HepG2 (cell line): ENCODE measurements around the gene RASL12. TPM values are rescaled to one million over a fixed set of nuclear protein-coding genes. Genes with fewer than 3 reads are reported as not detected.

ENCODE experiments used
- ATAC-seq: fragments of 200-7000 bp; cut with Tn5 transposase; 3 replicates; pipeline ENCODE4 v1.9.1; 2020; ENCODE audit warnings: mild to moderate bottlenecking, moderate library complexity
- BruUV-seq: library from RNA; stranded (reverse); fragments of 400-500 nt; replicated peaks from 2 replicates; lab custom pipeline; 2021; lab: Mats Ljungman, UMichigan
- CTCF ChIA-PET: fragments of 300-600 bp; formaldehyde crosslinking; extraction: SDS; loops from one replicate; lab custom pipeline; 2021; ENCODE audit warnings: low total read pairs, inconsistent platforms, low intra/inter-chr PET ratio; lab: Yijun Ruan, JAX
- POLR2A ChIA-PET: fragments of 350-600 bp; sonication (Branson Sonifier 250); formaldehyde crosslinking; loops from one replicate; lab custom pipeline; 2020; ENCODE audit warnings: antibody characterized with exemption, inconsistent platforms; lab: Yijun Ruan, JAX
- DNase-seq: peaks from one replicate; pipeline ENCODE4 v3.0.0-alpha.2; 2015; ENCODE audit warnings: low spot score
- FAIRE-seq: peaks from 3 replicates; lab custom pipeline; 2011; peaks lifted over from hg19 to GRCh38; lab: Jason Lieb, UNC
- H2AFZ ChIP-seq: one replicate; pipeline ENCODE4 v1.6.1; 2011; ENCODE audit warnings: low read length, inconsistent platforms
- H3K27ac ChIP-seq: fragments of 300-600 bp; 3 replicates; pipeline ENCODE4 v1.8.0; 2011; ENCODE audit warnings: mixed run types, mild to moderate bottlenecking, mixed read lengths, low read length, inconsistent platforms; ENCODE audit not compliant: insufficient read depth; ENCODE audit errors: extremely low read length
- H3K27me3 ChIP-seq, 2 experiments: fragments of 200-600 bp in 1 of 2; 2 replicates in 1 of 2; 3 replicates in 1 of 2; pipeline versions ENCODE4 v1.6.0 to v1.8.0; 2011; ENCODE audit warnings: low read length in 2 of 2, mild to moderate bottlenecking in 2 of 2, moderate library complexity in 2 of 2, inconsistent platforms in 1 of 2; ENCODE audit not compliant: insufficient read depth in 2 of 2, control insufficient read depth in 1 of 2
- H3K36me3 ChIP-seq, 2 experiments: fragments of 200-600 bp in 1 of 2; replicated peaks in 1 of 2; 2 replicates in 1 of 2; 3 replicates in 1 of 2; pipeline versions ENCODE4 v1.5.1 to v1.8.0; 2011; ENCODE audit warnings: low read length in 2 of 2, inconsistent platforms in 1 of 2; ENCODE audit not compliant: insufficient read depth in 2 of 2, control insufficient read depth in 1 of 2
- H3K4me1 ChIP-seq: 2 replicates; pipeline ENCODE4 v1.5.1; 2012; ENCODE audit warnings: low read length, inconsistent platforms; ENCODE audit not compliant: insufficient read depth
- H3K4me2 ChIP-seq: 2 replicates; pipeline ENCODE4 v1.6.0; 2011; ENCODE audit warnings: low read depth, low read length, inconsistent platforms
- H3K4me3 ChIP-seq, 3 experiments: fragments of 200-600 bp in 1 of 3; sonication (generic), shearing (Covaris generic) in 1 of 3; replicated peaks in 1 of 3; 2 replicates each; pipeline ENCODE4 v1.5.1; 2011 to 2016; ENCODE audit warnings: low read length in 3 of 3, inconsistent platforms in 2 of 3, low read depth in 2 of 3, mild to moderate bottlenecking in 2 of 3, control low read depth in 1 of 3, mixed read lengths in 1 of 3; ENCODE audit not compliant: insufficient read depth in 1 of 3
- H3K79me2 ChIP-seq: one replicate; pipeline ENCODE4 v1.6.1; 2011; ENCODE audit warnings: low read length, inconsistent platforms; ENCODE audit not compliant: insufficient read depth
- H3K9ac ChIP-seq: 2 replicates; pipeline ENCODE4 v1.6.0; 2011; ENCODE audit warnings: mild to moderate bottlenecking, low read depth, low read length, inconsistent platforms; ENCODE audit not compliant: insufficient read depth
- H3K9me3 ChIP-seq: 2 replicates; pipeline ENCODE4 v1.5.1; 2012; ENCODE audit warnings: mild to moderate bottlenecking, low read length
- H4K20me1 ChIP-seq: 2 replicates; pipeline ENCODE4 v1.6.0; 2011; ENCODE audit warnings: inconsistent platforms, mild to moderate bottlenecking, low read length, moderate library complexity; ENCODE audit not compliant: insufficient read depth
- ASH2L ChIP-seq: fragments of 300-600, 200-600 bp; sonication (generic); IDR thresholded peaks from 2 replicates; pipeline ENCODE4 v1.7.0; 2017; ENCODE audit warnings: low read depth, mild to moderate bottlenecking, moderate library complexity, mixed read lengths, low read length; ENCODE audit not compliant: insufficient read length
- ATF3 ChIP-seq: sonication (generic); formaldehyde crosslinking; IDR thresholded peaks from 2 replicates; pipeline ENCODE4 v1.4.0; 2020; ENCODE audit warnings: missing genetic modification reagents
- DPF2 ChIP-seq: sonication (generic); formaldehyde crosslinking; IDR thresholded peaks from 2 replicates; pipeline ENCODE4 v1.4.0; 2020; ENCODE audit warnings: mild to moderate bottlenecking, low read depth, missing genetic modification reagents, borderline replicate concordance
- TCF7L2 ChIP-seq: IDR thresholded peaks from 2 replicates; pipeline ENCODE4 v1.6.1; 2011; ENCODE audit warnings: mild to moderate bottlenecking, low read depth, low read length, moderate library complexity
- TRIM24 ChIP-seq: sonication (generic); formaldehyde crosslinking; IDR thresholded peaks from 2 replicates; pipeline ENCODE4 v1.8.0; 2022; ENCODE audit warnings: mild to moderate bottlenecking, missing genetic modification reagents
- ZNF136 ChIP-seq: sonication (generic); formaldehyde crosslinking; IDR thresholded peaks from 2 replicates; pipeline ENCODE4 v1.8.1; 2022; ENCODE audit warnings: low read depth, mild to moderate bottlenecking, moderate library complexity, missing genetic modification reagents
- ZNF350 ChIP-seq: sonication (generic); formaldehyde crosslinking; IDR thresholded peaks from 2 replicates; pipeline ENCODE4 v1.4.0; 2020; ENCODE audit warnings: mild to moderate bottlenecking, low read depth, missing genetic modification reagents, borderline replicate concordance
- ZNF432 ChIP-seq: sonication (generic); formaldehyde crosslinking; IDR thresholded peaks from 2 replicates; pipeline ENCODE4 v1.5.0; 2020; ENCODE audit warnings: missing genetic modification reagents, mild to moderate bottlenecking, borderline replicate concordance
- ZNF703 ChIP-seq: sonication (generic); formaldehyde crosslinking; IDR thresholded peaks from 2 replicates; pipeline ENCODE4 v1.5.1; 2020; ENCODE audit warnings: missing genetic modification reagents, mild to moderate bottlenecking, moderate library complexity, borderline replicate concordance
- WGBS: methylation state at CpG from one replicate; pipeline ENCODE4 v1.1.6; 2017; ENCODE audit warnings: low lambda C conversion rate; 5-methylcytosine and 5-hydroxymethylcytosine counted together
- in situ Hi-C: cut with HindIII; loops from 2 replicates; pipeline ENCODE4 v1.10.0; 2017; ENCODE audit warnings: low pct_unique_long_range_greater_than_20kb; ENCODE audit not compliant: extremely low pct_ligation_motif_present
- intact Hi-C: fragments of 100-400 bp; cut with micrococcal nuclease; formaldehyde crosslinking; loops from one replicate; pipeline ENCODE4 v1.10.0; 2022; ENCODE audit not compliant: unreplicated experiment
- polyA plus RNA-seq, 8 experiments: library from polyadenylated mRNA; depleted of rRNA in 3 of 8; stranded (reverse) in 7 of 8; unstranded in 1 of 8; fragments of >200 nt; fragmentation: Illumina TruSeq in 4 of 8; extraction: Trizol in 4 of 8; gene quantifications; 2 replicates each; pipeline versions ENCODE4 v1.2.1 to v1.2.3, GENCODE V29; 2011 to 2016; ENCODE audit warnings: low read depth in 4 of 8, missing spikeins in 1 of 8, mixed read lengths in 1 of 8; ENCODE audit not compliant: insufficient read depth in 1 of 8
- total RNA-seq, 5 experiments: library from RNA; depleted of rRNA; stranded (reverse); fragments of >200 nt; fragmentation: Illumina TruSeq; extraction: Trizol; gene quantifications; 2 replicates each; pipeline ENCODE4 v1.2.3, GENCODE V29; 2016; ENCODE audit warnings: low read depth in 1 of 5

The RASL12 gene
- total and polyA plus RNA-seq, 2 of the 13 experiments (the other 11 are each of a cell fraction or from before 2014, with no cell fraction given), result 0.16 to 0.55 TPM

- TF ChIP-seq ATF3 (CRISPR knock-in tag) (no peak), TCF7L2 (no peak), ASH2L (no peak), ZNF136 (no peak), ZNF703 (CRISPR knock-in tag) (no peak), ZNF432 (CRISPR knock-in tag) (no peak), ZNF350 (CRISPR knock-in tag) (no peak)
Measured at GRCh38 chr15:65092911-65093792, 25.4 kb upstream of the RASL12 start (continued).

GRCh38 chr15:65091946-65092770 is 24.4 kb upstream of the RASL12 start:
- in situ Hi-C loops, result no loop called here
- no TSS peak for BruUV-seq
- no peak overlapping the region for H3K4me2 ChIP-seq
- TF ChIP-seq DPF2 (CRISPR knock-in tag) (no peak), TRIM24 (no peak)
- TF ChIP-seq, all 625 proteins: peak for 0
- Histone ChIP-seq H3K36me3 (no peaks in the 10 kb centered on the region), H3K4me3 (no peak overlapping the region), H2AFZ (no peak overlapping the region), H3K27ac (no peak overlapping the region), H3K9ac (no peak overlapping the region), H4K20me1 (no peaks in the 10 kb centered on the region), H3K4me1 (peaks cover 61% of the 10 kb centered on the region), H3K79me2 (no peaks in the 10 kb centered on the region), H3K9me3 (no peaks in the 10 kb centered on the region), H3K27me3 (no peaks in the 10 kb centered on the region)
- ChIA-PET CTCF (no interaction called here), POLR2A (no interaction called here)
- FAIRE-seq (no peak), ATAC-seq (no peak), DNase-seq (no peak)
- intact Hi-C loops, result no loop called here
- 76% methylated on average over 12 of the region's 12 CpGs for WGBS
